A549 (cell line): ENCODE data around the gene MTHFSD. TPM values are rescaled to one million over a fixed set of nuclear protein-coding genes. Genes with fewer than 3 reads are reported as not detected.

Experiments used
- ATAC-seq, 2 experiments: fragments of 200-7000 bp in 1 of 2; fragments of >200 bp in 1 of 2; cut with Nextera tagmentation in 1 of 2; cut with Tn5 transposase in 1 of 2; 3 replicates each; pipeline versions ENCODE4 v1.8.0 to v1.9.1; 2018 to 2020; ENCODE audit warnings: mild to moderate bottlenecking in 1 of 2, moderate library complexity in 1 of 2
- CTCF ChIA-PET: fragments of 300-600 bp; sonication (Branson Sonifier 250); formaldehyde crosslinking; extraction: SDS; loops from one replicate; lab custom pipeline; 2021; ENCODE audit warnings: antibody characterized with exemption, inconsistent platforms; lab: Yijun Ruan, JAX
- POLR2A ChIA-PET: fragments of 350-600 bp; formaldehyde crosslinking; extraction: SDS; loops from one replicate; lab custom pipeline; 2021; ENCODE audit warnings: antibody characterized with exemption, inconsistent platforms; lab: Yijun Ruan, JAX
- DNase-seq, 2 experiments: peaks; one replicate each; pipeline versions ENCODE4 v3.0.0 to v3.0.0-alpha.2; 2011 to 2016; ENCODE audit warnings: low read depth in 1 of 2, low spot score in 1 of 2
- FAIRE-seq: peaks from 2 replicates; lab custom pipeline; 2011; peaks lifted over from hg19 to GRCh38; lab: Jason Lieb, UNC
- H3K27ac ChIP-seq, 2 experiments: fragments of >200 bp; sonication (Bioruptor Twin); formaldehyde crosslinking; 3 replicates each; pipeline ENCODE4 v1.5.1; 2016 to 2017
- H3K4me1 ChIP-seq: fragments of >200 bp; sonication (Bioruptor Twin); formaldehyde crosslinking; 3 replicates; pipeline ENCODE4 v1.6.1; 2016
- H3K4me2 ChIP-seq: fragments of >200 bp; sonication (Bioruptor Twin); formaldehyde crosslinking; 3 replicates; pipeline ENCODE4 v1.6.1; 2016
- H3K4me3 ChIP-seq: fragments of >200 bp; sonication (Bioruptor Twin); formaldehyde crosslinking; 3 replicates; pipeline ENCODE4 v1.5.1; 2016
- H3K9me3 ChIP-seq: fragments of >200 bp; sonication (Bioruptor Twin); formaldehyde crosslinking; 3 replicates; pipeline ENCODE4 v1.6.1; 2016
- CEBPB ChIP-seq, 2 experiments: fragments of >200 bp in 1 of 2; sonication (Bioruptor Twin) in 1 of 2; formaldehyde crosslinking in 1 of 2; IDR thresholded peaks; 2 replicates each; pipeline ENCODE4 v1.6.1; 2012 to 2016
- CHD4 ChIP-seq: fragments of 200-600 bp; sonication (generic); IDR thresholded peaks from 2 replicates; pipeline ENCODE4 v1.6.1; 2016; ENCODE audit warnings: antibody characterized with exemption, mild to moderate bottlenecking, borderline replicate concordance
- FOSB ChIP-seq: fragments of 250-450 bp; sonication (Bioruptor Pico); IDR thresholded peaks from 2 replicates; pipeline ENCODE4 v1.5.0; 2020; ENCODE audit warnings: mild to moderate bottlenecking, moderate library complexity
- FOSL2 ChIP-seq, 2 experiments: fragments of 450-650 bp in 1 of 2; fragments of >200 bp in 1 of 2; sonication (Bioruptor Twin) in 1 of 2; formaldehyde crosslinking; IDR thresholded peaks; 2 replicates each; pipeline versions ENCODE4 v1.5.0 to v1.6.1; 2016 to 2020; ENCODE audit warnings: mild to moderate bottlenecking in 1 of 2, moderate library complexity in 1 of 2
- GATA3 ChIP-seq: IDR thresholded peaks from 2 replicates; pipeline ENCODE4 v1.6.1; 2012; ENCODE audit warnings: borderline replicate concordance
- HOXA7 ChIP-seq: fragments of 250-450 bp; sonication (Bioruptor Pico); IDR thresholded peaks from 2 replicates; pipeline ENCODE4 v1.5.0; 2020; ENCODE audit warnings: mild to moderate bottlenecking, moderate library complexity
- JUN ChIP-seq, 2 experiments: fragments of >200 bp; sonication (Bioruptor Twin); formaldehyde crosslinking; IDR thresholded peaks; 2 replicates in 1 of 2; 3 replicates in 1 of 2; pipeline ENCODE4 v1.6.1; 2016 to 2017
- JUNB ChIP-seq: fragments of >200 bp; sonication (Bioruptor Twin); formaldehyde crosslinking; IDR thresholded peaks from 2 replicates; pipeline ENCODE4 v1.6.1; 2016
- KDM1A ChIP-seq: fragments of 200-600 bp; sonication (generic); IDR thresholded peaks from 2 replicates; pipeline ENCODE4 v1.6.1; 2016; ENCODE audit warnings: low read depth, mild to moderate bottlenecking
- MAFK ChIP-seq: fragments of 450-650 bp; IDR thresholded peaks from 2 replicates; pipeline ENCODE4 v1.6.1; 2014; ENCODE audit not compliant: partially characterized antibody
- MAZ ChIP-seq: fragments of 150-350 bp; IDR thresholded peaks from 2 replicates; pipeline ENCODE4 v1.6.1; 2014; ENCODE audit warnings: antibody characterized with exemption, low read depth, low read length, borderline replicate concordance
- NFE2L2 ChIP-seq: fragments of 150-350 bp; conservative IDR thresholded peaks from 2 replicates; pipeline ENCODE4 v1.6.1; 2014; ENCODE audit warnings: low read length
- PHF8 ChIP-seq: fragments of 200-600 bp; sonication (generic); IDR thresholded peaks from 2 replicates; pipeline ENCODE4 v1.6.1; 2016; ENCODE audit warnings: low read depth, mild to moderate bottlenecking, antibody characterized with exemption, moderate library complexity, borderline replicate concordance
- POLR2A ChIP-seq: IDR thresholded peaks from 2 replicates; pipeline ENCODE4 v1.6.1; 2012; ENCODE audit warnings: mild to moderate bottlenecking, low read length
- RAD21 ChIP-seq, 2 experiments: fragments of >200 bp in 1 of 2; sonication (Bioruptor Twin) in 1 of 2; formaldehyde crosslinking in 1 of 2; IDR thresholded peaks in 1 of 2; conservative IDR thresholded peaks in 1 of 2; 2 replicates in 1 of 2; 3 replicates in 1 of 2; pipeline ENCODE4 v1.6.1; 2012 to 2018; ENCODE audit warnings: inconsistent platforms in 1 of 2
- RFX5 ChIP-seq: fragments of 450-650 bp; IDR thresholded peaks from 2 replicates; pipeline ENCODE4 v1.7.1; 2014; ENCODE audit warnings: antibody characterized with exemption, mild to moderate bottlenecking, moderate library complexity
- RNF2 ChIP-seq: fragments of 200-600 bp; sonication (generic); IDR thresholded peaks from 2 replicates; pipeline ENCODE4 v1.6.1; 2016; ENCODE audit warnings: low read depth, mild to moderate bottlenecking, antibody characterized with exemption, moderate library complexity, borderline replicate concordance
- TFCP2L1 ChIP-seq: fragments of 250-450 bp; sonication (Bioruptor Pico); IDR thresholded peaks from 2 replicates; pipeline ENCODE4 v1.5.0; 2021; ENCODE audit warnings: mild to moderate bottlenecking
- ZNF302 ChIP-seq: fragments of 250-450 bp; sonication (Bioruptor Pico); IDR thresholded peaks from 2 replicates; pipeline ENCODE4 v1.9.0; 2021; ENCODE audit warnings: inconsistent platforms, mild to moderate bottlenecking, moderate library complexity
- WGBS: methylation state at CpG from one replicate; pipeline ENCODE4 v1.1.6; 2017; ENCODE audit errors: missing lambda C conversion rate; 5-methylcytosine and 5-hydroxymethylcytosine counted together
- polyA plus RNA-seq, 4 experiments: library from polyadenylated mRNA; depleted of rRNA in 3 of 4; stranded (reverse); fragments of >200 nt; fragmentation: RNase III in 1 of 4; extraction: RNeasy Plus Mini Kit Qiagen cat#74134 plus additional on column Dnase treatment in 1 of 4; gene quantifications; 2 replicates in 3 of 4; 3 replicates in 1 of 4; pipeline ENCODE4 v1.2.3, GENCODE V29; 2011 to 2017
- TF ChIP-seq, protein P1 (sequence below): fragments of >200 bp; sonication (Bioruptor Twin); formaldehyde crosslinking; IDR thresholded peaks from 2 replicates; pipeline ENCODE4 v1.6.1; 2016
- TF ChIP-seq, protein P2 (sequence below): fragments of 450-650 bp; IDR thresholded peaks from 2 replicates; pipeline ENCODE4 v1.6.1; 2014; ENCODE audit warnings: antibody characterized with exemption
- TF ChIP-seq, protein P3 (sequence below): fragments of 250-450 bp; sonication (Bioruptor Pico); IDR thresholded peaks from 2 replicates; pipeline ENCODE4 v1.5.0; 2020; ENCODE audit warnings: low read depth, mild to moderate bottlenecking, moderate library complexity
- TF ChIP-seq, protein P4 (sequence below): IDR thresholded peaks from 2 replicates; pipeline ENCODE4 v1.6.1; 2012; ENCODE audit warnings: low read depth, borderline replicate concordance
- TF ChIP-seq, protein P5 (sequence below): fragments of >200 bp; sonication (Bioruptor Twin); formaldehyde crosslinking; IDR thresholded peaks from 3 replicates; pipeline ENCODE4 v1.6.1; 2016
- TF ChIP-seq, protein P6 (sequence below): fragments of >200 bp; sonication (Bioruptor Twin); formaldehyde crosslinking; IDR thresholded peaks from 3 replicates; pipeline ENCODE4 v1.5.1; 2016

MTHFSD gene
- polyA plus RNA-seq, 2 of the 4 experiments (the other 2 are of a cell fraction), result 13.1 to 16.9 TPM

DNA sequence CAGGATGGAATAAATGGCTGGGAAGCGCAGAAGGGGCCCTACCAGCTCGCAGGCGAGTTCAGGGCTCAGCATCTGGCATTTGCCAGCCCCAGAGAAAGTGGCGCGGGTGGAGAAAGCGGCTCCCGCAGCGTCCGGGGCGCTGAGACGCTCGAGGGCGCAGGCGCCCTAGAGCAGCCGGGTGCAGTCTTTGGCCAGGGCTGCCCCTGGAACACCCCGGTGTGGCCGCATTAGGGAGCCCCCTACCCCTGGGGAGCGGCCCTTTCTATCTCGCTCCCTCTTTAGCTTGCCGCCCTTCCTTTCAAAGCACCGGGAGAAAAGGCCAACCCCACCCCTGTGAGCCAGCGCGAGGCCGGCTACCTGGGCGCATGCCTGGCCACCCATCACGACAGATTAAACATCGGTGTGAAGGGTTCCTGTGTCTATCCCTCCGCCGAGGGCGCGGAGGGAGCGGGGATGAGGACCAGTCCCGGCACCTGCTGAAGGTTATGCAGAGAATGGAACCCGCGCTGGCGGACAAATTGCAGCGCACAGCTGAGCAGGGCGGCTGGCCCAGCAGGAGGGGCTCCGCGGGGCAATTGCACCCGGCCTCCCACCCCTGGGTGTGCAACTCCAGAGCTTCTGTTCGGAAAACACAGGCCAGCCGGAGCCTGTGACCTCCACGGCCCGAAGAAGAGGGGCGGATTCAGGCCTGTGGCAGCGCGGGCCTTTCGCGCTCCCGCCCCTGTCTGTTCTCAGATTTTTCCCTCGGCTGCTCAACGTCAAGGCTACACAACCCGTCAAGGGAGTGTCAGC, 60.3 kb downstream of the MTHFSD start:
- H3K9me3 ChIP-seq, result no peaks in the 10 kb centered on the region
- H3K4me3 ChIP-seq, result no peak overlapping the region
- TF ChIP-seq FOSL2 (IDR thresholded peaks at IDR 0.05) (no peak), FOSL2 (CRISPR knock-in tag; IDR thresholded peaks at IDR 0.05) (no peak), PHF8 (no peak), RAD21 (conservative IDR thresholded peaks at IDR 0.05 in 1 of 2, IDR thresholded peaks at IDR 0.05 in 1 of 2) (no peak), JUN (IDR thresholded peaks at IDR 0.05) (no peak), ZNF302 (CRISPR knock-in tag) (no peak), TFCP2L1 (CRISPR knock-in tag) (no peak), HOXA7 (CRISPR knock-in tag) (no peak), RNF2 (no peak), CEBPB (IDR thresholded peaks at IDR 0.05) (no peak), POLR2A (no peak), KDM1A (no peak)
- TF ChIP-seq, protein P1, sequence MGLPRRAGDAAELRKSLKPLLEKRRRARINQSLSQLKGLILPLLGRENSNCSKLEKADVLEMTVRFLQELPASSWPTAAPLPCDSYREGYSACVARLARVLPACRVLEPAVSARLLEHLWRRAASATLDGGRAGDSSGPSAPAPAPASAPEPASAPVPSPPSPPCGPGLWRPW, result no peak
- H3K27ac ChIP-seq, result no peak overlapping the region
- CTCF ChIA-PET, result interaction anchor here (0.7 to 1.4 kb wide), 4 partner anchors 23 to 155 kb away, joined by 3 to 5 read pairs (median 4); no protein-coding TSS in a partner anchor
- DNase-seq, result no peak
- H3K4me2 ChIP-seq, result no peak overlapping the region
- WGBS, result 28% methylated on average over 24 of the region's 54 CpGs
- ATAC-seq, result no peak
- FAIRE-seq, result no peak
- POLR2A ChIA-PET, result no interaction called here
- H3K4me1 ChIP-seq, result no peaks in the 10 kb centered on the region

DNA sequence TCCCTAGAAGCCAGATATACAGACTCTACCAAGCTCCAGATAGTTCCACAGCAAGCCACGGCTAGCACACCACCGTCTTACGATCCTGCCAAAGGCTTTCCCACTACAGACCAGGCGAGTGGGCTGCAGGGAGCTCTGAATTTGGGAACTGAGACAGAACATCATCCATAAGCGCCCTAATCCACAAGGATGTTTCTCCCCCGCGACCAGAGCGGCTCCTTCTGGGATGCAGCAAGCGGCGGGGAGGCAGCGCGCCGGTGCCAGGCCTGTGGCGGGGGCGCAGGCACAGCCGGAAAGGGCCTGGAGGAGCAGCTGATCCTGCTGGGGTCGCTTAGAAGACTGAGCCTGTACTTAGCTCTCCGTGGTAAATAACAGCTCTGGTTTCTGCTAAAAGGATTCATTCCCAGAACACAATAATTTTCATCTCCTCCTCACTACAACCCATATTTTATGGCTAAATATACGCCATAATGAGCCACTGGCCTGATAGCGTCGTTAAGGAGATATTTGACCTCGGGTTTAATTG, 60.9 kb downstream of the MTHFSD start:
- WGBS, result 30% methylated on average over 18 of the region's 22 CpGs

DNA sequence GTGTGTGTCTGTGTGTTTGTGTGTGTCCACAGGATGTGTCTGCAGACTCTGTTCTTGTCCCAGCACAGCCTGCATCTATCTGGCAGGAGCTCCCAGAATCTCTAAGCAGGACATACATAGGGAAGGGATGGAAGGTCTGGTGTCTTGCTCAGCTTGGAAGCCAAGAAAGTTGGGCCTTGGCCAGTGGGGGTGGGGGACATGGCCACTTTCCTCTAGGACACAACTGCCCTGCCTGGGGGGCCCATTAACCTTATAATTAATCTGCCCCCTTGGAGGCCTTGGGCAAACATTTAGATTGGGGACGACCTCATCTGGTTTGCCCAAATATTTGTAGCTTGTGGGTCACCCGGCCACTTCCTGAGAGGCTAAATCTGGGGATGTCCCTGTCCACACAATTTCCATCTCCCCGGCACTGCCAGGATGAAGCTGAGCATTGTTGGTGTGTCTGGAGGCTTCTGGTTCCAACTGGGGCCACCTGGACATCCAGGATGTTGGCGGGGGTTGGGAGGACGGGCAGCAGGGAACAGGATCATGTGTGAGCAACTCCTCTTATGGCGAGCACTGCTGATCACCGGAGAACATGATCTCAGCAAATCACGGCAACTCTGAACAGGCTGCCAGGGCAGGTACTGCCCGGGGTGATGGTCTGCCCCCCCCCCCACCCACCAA, 61.9 kb downstream of the MTHFSD start:
- WGBS, result 5% methylated on average over 9 of the region's 9 CpGs
- ATAC-seq (no peak), DNase-seq (no peak), FAIRE-seq (no peak)
- POLR2A ChIA-PET, result no interaction called here
- no peaks in the 10 kb centered on the region for H3K4me1 ChIP-seq
- H3K27ac ChIP-seq, result no peak overlapping the region
- H3K4me2 ChIP-seq, result no peak overlapping the region
- H3K4me3 ChIP-seq, result no peak overlapping the region
- CTCF ChIA-PET, result interaction anchor here (0.6 to 1.3 kb wide), 2 partner anchors 25 to 155 kb away, joined by 4 to 5 read pairs; no protein-coding TSS in a partner anchor
- peaks cover 4% of the 10 kb centered on the region; the same call in 1 of the 3 replicates for H3K9me3 ChIP-seq
- TF ChIP-seq FOSB (CRISPR knock-in tag) (no peak), MAFK (no peak), KDM1A (no peak), NFE2L2 (no peak), CEBPB (IDR thresholded peaks at IDR 0.05) (no peak), FOSL2 (IDR thresholded peaks at IDR 0.05) (no peak), FOSL2 (CRISPR knock-in tag; IDR thresholded peaks at IDR 0.05) (no peak), CHD4 (no peak), JUNB (no peak), TFCP2L1 (CRISPR knock-in tag) (no peak), GATA3 (no peak)
- TF ChIP-seq, protein P2, sequence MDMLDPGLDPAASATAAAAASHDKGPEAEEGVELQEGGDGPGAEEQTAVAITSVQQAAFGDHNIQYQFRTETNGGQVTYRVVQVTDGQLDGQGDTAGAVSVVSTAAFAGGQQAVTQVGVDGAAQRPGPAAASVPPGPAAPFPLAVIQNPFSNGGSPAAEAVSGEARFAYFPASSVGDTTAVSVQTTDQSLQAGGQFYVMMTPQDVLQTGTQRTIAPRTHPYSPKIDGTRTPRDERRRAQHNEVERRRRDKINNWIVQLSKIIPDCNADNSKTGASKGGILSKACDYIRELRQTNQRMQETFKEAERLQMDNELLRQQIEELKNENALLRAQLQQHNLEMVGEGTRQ, result no peak
- TF ChIP-seq, protein P3, sequence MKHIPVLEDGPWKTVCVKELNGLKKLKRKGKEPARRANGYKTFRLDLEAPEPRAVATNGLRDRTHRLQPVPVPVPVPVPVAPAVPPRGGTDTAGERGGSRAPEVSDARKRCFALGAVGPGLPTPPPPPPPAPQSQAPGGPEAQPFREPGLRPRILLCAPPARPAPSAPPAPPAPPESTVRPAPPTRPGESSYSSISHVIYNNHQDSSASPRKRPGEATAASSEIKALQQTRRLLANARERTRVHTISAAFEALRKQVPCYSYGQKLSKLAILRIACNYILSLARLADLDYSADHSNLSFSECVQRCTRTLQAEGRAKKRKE, result no peak
- TF ChIP-seq, protein P4, sequence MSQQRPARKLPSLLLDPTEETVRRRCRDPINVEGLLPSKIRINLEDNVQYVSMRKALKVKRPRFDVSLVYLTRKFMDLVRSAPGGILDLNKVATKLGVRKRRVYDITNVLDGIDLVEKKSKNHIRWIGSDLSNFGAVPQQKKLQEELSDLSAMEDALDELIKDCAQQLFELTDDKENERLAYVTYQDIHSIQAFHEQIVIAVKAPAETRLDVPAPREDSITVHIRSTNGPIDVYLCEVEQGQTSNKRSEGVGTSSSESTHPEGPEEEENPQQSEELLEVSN, result no peak
- TF ChIP-seq, protein P5, sequence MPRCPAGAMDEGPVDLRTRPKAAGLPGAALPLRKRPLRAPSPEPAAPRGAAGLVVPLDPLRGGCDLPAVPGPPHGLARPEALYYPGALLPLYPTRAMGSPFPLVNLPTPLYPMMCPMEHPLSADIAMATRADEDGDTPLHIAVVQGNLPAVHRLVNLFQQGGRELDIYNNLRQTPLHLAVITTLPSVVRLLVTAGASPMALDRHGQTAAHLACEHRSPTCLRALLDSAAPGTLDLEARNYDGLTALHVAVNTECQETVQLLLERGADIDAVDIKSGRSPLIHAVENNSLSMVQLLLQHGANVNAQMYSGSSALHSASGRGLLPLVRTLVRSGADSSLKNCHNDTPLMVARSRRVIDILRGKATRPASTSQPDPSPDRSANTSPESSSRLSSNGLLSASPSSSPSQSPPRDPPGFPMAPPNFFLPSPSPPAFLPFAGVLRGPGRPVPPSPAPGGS, result no peak
- TF ChIP-seq, protein P6, sequence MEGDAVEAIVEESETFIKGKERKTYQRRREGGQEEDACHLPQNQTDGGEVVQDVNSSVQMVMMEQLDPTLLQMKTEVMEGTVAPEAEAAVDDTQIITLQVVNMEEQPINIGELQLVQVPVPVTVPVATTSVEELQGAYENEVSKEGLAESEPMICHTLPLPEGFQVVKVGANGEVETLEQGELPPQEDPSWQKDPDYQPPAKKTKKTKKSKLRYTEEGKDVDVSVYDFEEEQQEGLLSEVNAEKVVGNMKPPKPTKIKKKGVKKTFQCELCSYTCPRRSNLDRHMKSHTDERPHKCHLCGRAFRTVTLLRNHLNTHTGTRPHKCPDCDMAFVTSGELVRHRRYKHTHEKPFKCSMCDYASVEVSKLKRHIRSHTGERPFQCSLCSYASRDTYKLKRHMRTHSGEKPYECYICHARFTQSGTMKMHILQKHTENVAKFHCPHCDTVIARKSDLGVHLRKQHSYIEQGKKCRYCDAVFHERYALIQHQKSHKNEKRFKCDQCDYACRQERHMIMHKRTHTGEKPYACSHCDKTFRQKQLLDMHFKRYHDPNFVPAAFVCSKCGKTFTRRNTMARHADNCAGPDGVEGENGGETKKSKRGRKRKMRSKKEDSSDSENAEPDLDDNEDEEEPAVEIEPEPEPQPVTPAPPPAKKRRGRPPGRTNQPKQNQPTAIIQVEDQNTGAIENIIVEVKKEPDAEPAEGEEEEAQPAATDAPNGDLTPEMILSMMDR, result no peak

More for the DNA sequence above, 60.9 kb downstream of the MTHFSD start:
- TF ChIP-seq CEBPB (IDR thresholded peaks at IDR 0.05), result no peak
- TF ChIP-seq CHD4, result no peak
- TF ChIP-seq RFX5, result no peak
- no peak for TF ChIP-seq ZNF302 (CRISPR knock-in tag)
- TF ChIP-seq MAZ, result no peak
- TF ChIP-seq PHF8, result no peak
- TF ChIP-seq RNF2, result no peak
- TF ChIP-seq, all 56 proteins: peak for 0
- H3K9me3 ChIP-seq, result peaks cover 4% of the 10 kb centered on the region; the same call in 1 of the 3 replicates
- DNase-seq (no peak), ATAC-seq (no peak), FAIRE-seq (no peak)
- no peak overlapping the region for H3K27ac ChIP-seq
- CTCF ChIA-PET, result interaction anchor here (0.6 to 1.4 kb wide), 4 partner anchors 24 to 154 kb away, joined by 3 to 5 read pairs (median 4); no protein-coding TSS in a partner anchor
- H3K4me3 ChIP-seq, result no peak overlapping the region
- H3K4me1 ChIP-seq, result no peaks in the 10 kb centered on the region
- H3K4me2 ChIP-seq, result no peak overlapping the region
- POLR2A ChIA-PET, result no interaction called here
